Measurements from ENCODE around the gene NXN.

GRCh38 chr17:767076-767475 lies 212.5 kb downstream of the NXN start:
- TF ChIP-seq CTCF (IDR thresholded peaks at IDR 0.05): no peak
- TF ChIP-seq POLR2A (IDR thresholded peaks at IDR 0.05): no peak

Data from Peyer's patch (tissue), 4 donors.